Gastroesophageal sphincter (tissue), 4 donors: ENCODE data around the gene HMGCS2. TPM values are rescaled to one million over a fixed set of nuclear protein-coding genes. Genes with fewer than 3 reads are reported as not detected.

Experiments used
- ATAC-seq: fragments of 150-250 bp; one replicate; pipeline ENCODE4 v1.9.1; 2016; ENCODE audit warnings: mild to moderate bottlenecking, moderate library complexity
- H3K27ac ChIP-seq, 4 donors: fragments of 200-600 bp; sonication (generic) in 3 of 4; 1 replicate in 3 of 4; 2 replicates in 1 of 4; pipeline ENCODE4 v1.5.1; 2016 to 2019
- H3K27me3 ChIP-seq: fragments of 200-600 bp; sonication (generic); one replicate; pipeline ENCODE4 v1.5.1; 2019
- H3K36me3 ChIP-seq, 2 donors: fragments of 200-600 bp; sonication (generic); one replicate each; pipeline ENCODE4 v1.5.1; 2019; ENCODE audit warnings: control low read depth in 1 of 2
- H3K4me1 ChIP-seq, 3 donors: fragments of 200-600 bp; sonication (generic); 1 replicate in 2 of 3; 2 replicates in 1 of 3; pipeline ENCODE4 v1.5.1; 2016 to 2019; ENCODE audit warnings: control low read depth in 2 of 3
- H3K4me3 ChIP-seq, 2 donors: fragments of 200-600 bp; sonication (generic); one replicate each; pipeline ENCODE4 v1.5.1; 2019; ENCODE audit warnings: mild to moderate bottlenecking in 1 of 2, moderate library complexity in 1 of 2
- H3K9me3 ChIP-seq, 3 donors: fragments of 200-600 bp; sonication (generic); one replicate each; pipeline ENCODE4 v1.5.1; 2017 to 2019; ENCODE audit warnings: control low read depth in 2 of 3
- CTCF ChIP-seq, 4 experiments: fragments of 200-600 bp in 2 of 4; fragments of 450-650 bp in 2 of 4; sonication (generic) in 1 of 4; IDR thresholded peaks; one replicate each; pipeline ENCODE4 v1.5.1; 2017 to 2019; ENCODE audit warnings: antibody characterized with exemption in 4 of 4, mild to moderate bottlenecking in 2 of 4, moderate library complexity in 2 of 4
- EP300 ChIP-seq: sonication (generic); formaldehyde crosslinking; IDR thresholded peaks from one replicate; pipeline ENCODE4 v1.6.1; 2017; ENCODE audit warnings: antibody characterized with exemption, mild to moderate bottlenecking
- POLR2A ChIP-seq, 2 donors: fragments of 450-650 bp; IDR thresholded peaks; one replicate each; pipeline ENCODE4 v1.6.1; 2017; ENCODE audit warnings: antibody characterized with exemption in 2 of 2, mild to moderate bottlenecking in 2 of 2, moderate library complexity in 1 of 2
- POLR2AphosphoS5 ChIP-seq: sonication (generic); formaldehyde crosslinking; IDR thresholded peaks from one replicate; pipeline ENCODE4 v1.6.1; 2017; ENCODE audit warnings: antibody characterized with exemption
- WGBS, 2 donors: methylation state at CpG; one replicate each; pipeline ENCODE4 v1.1.5; 2018; ENCODE audit warnings: low coverage in 1 of 2; 5-methylcytosine and 5-hydroxymethylcytosine counted together
- total RNA-seq, 4 donors: library from RNA; depleted of rRNA; stranded (reverse); fragments of >200 nt; gene quantifications; one replicate each; pipeline ENCODE4 v1.1.0, GENCODE V29; 2016

Gene HMGCS2
- total RNA-seq, 4 donors from 2014 or later, result 0.15 to 3.4 TPM; not detected in 2

- Histone ChIP-seq H3K36me3 (no peaks in the 10 kb centered on the region), H3K27ac (no peak overlapping the region), H3K4me3 (no peak overlapping the region), H3K9me3 (no peaks in the 10 kb centered on the region), H3K27me3 (no peaks in the 10 kb centered on the region), H3K4me1 (peaks cover 0 to 20% (median 12%) of the 10 kb centered on the region in 3 donors)
- 48 to 53% methylated on average over 2 of the region's 3 CpGs for WGBS, 2 donors
- ATAC-seq, result no peak
- TF ChIP-seq EP300 (no peak), CTCF (IDR thresholded peaks at IDR 0.05) (no peak), POLR2AphosphoS5 (no peak), POLR2A (IDR thresholded peaks at IDR 0.05) (no peak)
Measured at GRCh38 chr1:119747451-119747850, 21.3 kb downstream of the HMGCS2 start.

GRCh38 chr1:119745034-119745433 is 23.7 kb downstream of the HMGCS2 start:
- Histone ChIP-seq H3K27ac (no peak overlapping the region), H3K4me3 (no peak overlapping the region), H3K9me3 (no peaks in the 10 kb centered on the region), H3K4me1 (peaks cover 0 to 28% (median 16%) of the 10 kb centered on the region in 3 donors), H3K27me3 (no peaks in the 10 kb centered on the region), H3K36me3 (peaks cover 0 to 3% of the 10 kb centered on the region in 2 donors)
- TF ChIP-seq POLR2A (IDR thresholded peaks at IDR 0.05) (no peak), CTCF (IDR thresholded peaks at IDR 0.05) (no peak), EP300 (no peak), POLR2AphosphoS5 (no peak)
- 60 to 88% methylated on average over 1 of the region's 1 CpG for WGBS, 2 donors
- ATAC-seq, result no peak

- H3K4me1 ChIP-seq, result peaks cover 0 to 28% (median 16%) of the 10 kb centered on the region in 3 donors
- no peak for TF ChIP-seq POLR2AphosphoS5
- no peak for TF ChIP-seq POLR2A (IDR thresholded peaks at IDR 0.05)
- no peak for TF ChIP-seq CTCF (IDR thresholded peaks at IDR 0.05)
- no peak for TF ChIP-seq EP300
- H3K9me3 ChIP-seq, result no peaks in the 10 kb centered on the region
- ATAC-seq, result no peak
- H3K27me3 ChIP-seq, result no peaks in the 10 kb centered on the region
- no peak overlapping the region for H3K4me3 ChIP-seq
- WGBS, 2 donors, result 78 to 83% methylated on average over 1 of the region's 1 CpG
- no peak overlapping the region for H3K27ac ChIP-seq
- peaks cover 0 to 4% of the 10 kb centered on the region in 2 donors for H3K36me3 ChIP-seq
Measured at GRCh38 chr1:119744598-119744942, 24.1 kb downstream of the HMGCS2 start.

- ATAC-seq, result peak; percentile 59
- Histone ChIP-seq H3K9me3 (no peaks in the 10 kb centered on the region), H3K27me3 (no peaks in the 10 kb centered on the region), H3K36me3 (peaks cover 0 to 4% of the 10 kb centered on the region in 2 donors), H3K4me1 (peaks cover 0 to 28% (median 16%) of the 10 kb centered on the region in 3 donors), H3K27ac (peak overlapping the region in 3 of 4 donors; percentile 66 to 77 (median 69)), H3K4me3 (no peak overlapping the region)
- peak in 3 of 4 experiments; percentile 58 to 88 (median 78) for TF ChIP-seq CTCF (IDR thresholded peaks at IDR 0.05)
- TF ChIP-seq POLR2A (IDR thresholded peaks at IDR 0.05), result no peak
- 23 to 32% methylated on average over 5 to 14 of the region's 17 CpGs for WGBS, 2 donors
Measured at GRCh38 chr1:119743776-119744597, 24.7 kb downstream of the HMGCS2 start.

GRCh38 chr1:119743308-119743707 is 25.4 kb downstream of the HMGCS2 start:
- Histone ChIP-seq H3K4me1 (peaks cover 0 to 28% (median 16%) of the 10 kb centered on the region in 3 donors), H3K9me3 (no peaks in the 10 kb centered on the region), H3K27me3 (no peaks in the 10 kb centered on the region), H3K4me3 (no peak overlapping the region), H3K36me3 (peaks cover 0 to 8% of the 10 kb centered on the region in 2 donors), H3K27ac (peak overlapping the region in 3 of 4 donors; percentile 66 to 85 (median 77))
- WGBS, 2 donors, result 50 to 52% methylated on average over 2 of the region's 3 CpGs
- TF ChIP-seq POLR2A (IDR thresholded peaks at IDR 0.05) (no peak), EP300 (no peak), POLR2AphosphoS5 (no peak), CTCF (IDR thresholded peaks at IDR 0.05) (no peak)
- ATAC-seq, result no peak
